Neural cell (in vitro differentiated cells): Measurements from ENCODE around the gene SSBP2. TPM values are rescaled to one million over a fixed set of nuclear protein-coding genes. Genes with fewer than 3 reads are reported as not detected.

Source experiments
- H2AFZ ChIP-seq: fragments of 200-600, 300-800 bp; sonication (generic), shearing (Covaris generic); 2 replicates; pipeline ENCODE4 v1.6.0; 2014; ENCODE audit warnings: low read depth, mild to moderate bottlenecking, antibody characterized with exemption, low read length, moderate library complexity
- H3F3A ChIP-seq: fragments of 200-600 bp; shearing (Covaris generic); 2 replicates; pipeline ENCODE4 v1.6.1; 2016; ENCODE audit warnings: mild to moderate bottlenecking, moderate library complexity, mixed read lengths, antibody characterized with exemption, low read length; ENCODE audit not compliant: insufficient read depth, poor library complexity, severe bottlenecking
- H3K27ac ChIP-seq: fragments of 200-600, 300-800 bp; sonication (generic), shearing (Covaris generic); 2 replicates; pipeline ENCODE4 v1.5.1; 2014; ENCODE audit warnings: mild to moderate bottlenecking, low read length, moderate library complexity
- H3K27me3 ChIP-seq: fragments of 300-800, 200-600 bp; sonication (generic), shearing (Covaris generic); 2 replicates; pipeline ENCODE4 v1.6.0; 2014; ENCODE audit warnings: mild to moderate bottlenecking, low read depth, low read length, moderate library complexity; ENCODE audit not compliant: insufficient read depth
- H3K36me3 ChIP-seq: fragments of 300-800, 200-600 bp; sonication (generic), shearing (Covaris generic); 2 replicates; pipeline ENCODE4 v1.5.1; 2014; ENCODE audit warnings: mild to moderate bottlenecking, antibody characterized with exemption, low read length, moderate library complexity; ENCODE audit not compliant: insufficient read depth
- H3K4me2 ChIP-seq: fragments of 300-800, 200-600 bp; sonication (generic), shearing (Covaris generic); 2 replicates; pipeline ENCODE4 v1.6.0; 2014; ENCODE audit warnings: mild to moderate bottlenecking, low read length
- H3K4me3 ChIP-seq: fragments of 300-800, 200-600 bp; sonication (generic), shearing (Covaris generic); 2 replicates; pipeline ENCODE4 v1.5.1; 2014; ENCODE audit warnings: mild to moderate bottlenecking, low read length, moderate library complexity
- H3K79me2 ChIP-seq: fragments of 200-600 bp; shearing (Covaris generic); replicated peaks from 2 replicates; pipeline ENCODE4 v1.6.0; 2014; ENCODE audit warnings: mild to moderate bottlenecking, low read length, moderate library complexity; ENCODE audit not compliant: insufficient read depth
- H3K9ac ChIP-seq: fragments of 300-800, 200-600 bp; sonication (generic), shearing (Covaris generic); 2 replicates; pipeline ENCODE4 v1.6.1; 2016; ENCODE audit warnings: mild to moderate bottlenecking, low read length, mixed read lengths
- H3K9me2 ChIP-seq: fragments of 200-600 bp; shearing (Covaris generic); 2 replicates; pipeline ENCODE4 v1.6.1; 2016; ENCODE audit warnings: mild to moderate bottlenecking, low read length, mixed read lengths; ENCODE audit not compliant: insufficient read depth
- H3K9me3 ChIP-seq: fragments of 200-600, 300-800 bp; sonication (generic), shearing (Covaris generic); 2 replicates; pipeline ENCODE4 v1.6.1; 2016; ENCODE audit warnings: mild to moderate bottlenecking, mixed run types, low read length, moderate library complexity, mixed read lengths
- H4K20me1 ChIP-seq: fragments of 200-600 bp; shearing (Covaris generic); 2 replicates; pipeline ENCODE4 v1.6.1; 2016; ENCODE audit warnings: mild to moderate bottlenecking, mixed run types; ENCODE audit not compliant: insufficient read depth
- CTCF ChIP-seq: fragments of 450-650 bp; IDR thresholded peaks from 2 replicates; pipeline ENCODE4 v1.5.1; 2014; ENCODE audit warnings: antibody characterized with exemption, mild to moderate bottlenecking, moderate library complexity; ENCODE audit not compliant: poor library complexity, severe bottlenecking
- EP300 ChIP-seq: fragments of 450-650 bp; conservative IDR thresholded peaks from 2 replicates; pipeline ENCODE4 v1.6.1; 2014; ENCODE audit warnings: antibody characterized with exemption, mild to moderate bottlenecking, moderate library complexity; ENCODE audit not compliant: poor library complexity, severe bottlenecking
- EZH2 ChIP-seq: fragments of 200-600, 300-800 bp; shearing (Covaris generic), sonication (generic); IDR thresholded peaks from 2 replicates; pipeline ENCODE4 v1.6.1; 2014; ENCODE audit warnings: antibody characterized with exemption, low read length, borderline replicate concordance, mild to moderate bottlenecking; ENCODE audit not compliant: insufficient read depth, poor library complexity, severe bottlenecking
- MXI1 ChIP-seq: fragments of 450-650 bp; conservative IDR thresholded peaks from 2 replicates; pipeline ENCODE4 v1.6.1; 2014; ENCODE audit warnings: antibody characterized with exemption, mild to moderate bottlenecking; ENCODE audit not compliant: poor library complexity, severe bottlenecking
- POLR2AphosphoS5 ChIP-seq: IDR thresholded peaks from 2 replicates; pipeline ENCODE4 v1.6.1; 2012
- RAD21 ChIP-seq: fragments of 450-650 bp; conservative IDR thresholded peaks from 2 replicates; pipeline ENCODE4 v1.6.1; 2014; ENCODE audit warnings: antibody characterized with exemption, mild to moderate bottlenecking, moderate library complexity
- REST ChIP-seq: IDR thresholded peaks from 2 replicates; pipeline ENCODE4 v1.6.1; 2012; ENCODE audit warnings: borderline replicate concordance
- SMC3 ChIP-seq: fragments of 450-650 bp; conservative IDR thresholded peaks from 2 replicates; pipeline ENCODE4 v1.6.1; 2014; ENCODE audit warnings: antibody characterized with exemption, mild to moderate bottlenecking, moderate library complexity; ENCODE audit not compliant: poor library complexity
- polyA plus RNA-seq: library from polyadenylated mRNA; depleted of rRNA; stranded (reverse); fragments of >200 nt; gene quantifications from 2 replicates; pipeline ENCODE4 v1.2.3, GENCODE V29; 2014

SSBP2 gene
- polyA plus RNA-seq, 1 donor from 2014 or later, result 128 TPM

- no peaks in the 10 kb centered on the region for H3K9me3 ChIP-seq
- peaks cover 17% of the 10 kb centered on the region for H3K79me2 ChIP-seq
- H3K4me2 ChIP-seq, result no peak overlapping the region
- H3K27me3 ChIP-seq, result no peaks in the 10 kb centered on the region
- H3K27ac ChIP-seq, result no peak overlapping the region
- H3K9ac ChIP-seq, result no peak overlapping the region
- H3K36me3 ChIP-seq, result no peaks in the 10 kb centered on the region
- no peak overlapping the region for H2AFZ ChIP-seq
- no peak for TF ChIP-seq REST
- no peak for TF ChIP-seq EP300
- no peak for TF ChIP-seq EZH2
- no peak for TF ChIP-seq RAD21
- H3K9me2 ChIP-seq, result no peaks in the 10 kb centered on the region
- no peak overlapping the region for H3K4me3 ChIP-seq
- no peaks in the 10 kb centered on the region for H4K20me1 ChIP-seq
- no peaks in the 10 kb centered on the region for H3F3A ChIP-seq
These were observed 108.7 kb downstream of the SSBP2 start for GRCh38 chr5:81642210-81642609.

GRCh38 chr5:81639556-81639955 is 111.3 kb downstream of the SSBP2 start:
- H3K9me2 ChIP-seq, result no peaks in the 10 kb centered on the region
- no peaks in the 10 kb centered on the region for H3K27me3 ChIP-seq
- H3K9me3 ChIP-seq, result no peaks in the 10 kb centered on the region
- no peak overlapping the region for H3K27ac ChIP-seq
- no peak overlapping the region for H2AFZ ChIP-seq
- H3K9ac ChIP-seq, result no peak overlapping the region
- peaks cover 18% of the 10 kb centered on the region for H3K79me2 ChIP-seq
- no peak overlapping the region for H3K4me2 ChIP-seq
- TF ChIP-seq EP300 (no peak), SMC3 (no peak), MXI1 (no peak), EZH2 (no peak), POLR2AphosphoS5 (no peak), REST (no peak), RAD21 (no peak), CTCF (no peak)
- H3K36me3 ChIP-seq, result peaks cover 9% of the 10 kb centered on the region
- H4K20me1 ChIP-seq, result no peaks in the 10 kb centered on the region
- no peaks in the 10 kb centered on the region for H3F3A ChIP-seq
- no peak overlapping the region for H3K4me3 ChIP-seq
